H9 (cell line): ENCODE results near the gene DSCAM. TPM values are rescaled to one million over a fixed set of nuclear protein-coding genes. Genes with fewer than 3 reads are reported as not detected.

ENCODE experiments used
- DNase-seq: peaks from one replicate; pipeline ENCODE4 v3.0.0-alpha.2; 2017
- H2AFZ ChIP-seq: one replicate; pipeline ENCODE4 v1.6.1; 2013; ENCODE audit warnings: mild to moderate bottlenecking, low read length, control low read depth, moderate library complexity
- H2AK5ac ChIP-seq: 2 replicates; pipeline ENCODE4 v1.6.1; 2013; ENCODE audit warnings: low read length, control low read depth, mixed read lengths; ENCODE audit not compliant: insufficient read length
- H2BK120ac ChIP-seq: one replicate; pipeline ENCODE4 v1.6.1; 2013; ENCODE audit warnings: low read depth, mild to moderate bottlenecking, low read length, control low read depth, inconsistent platforms; ENCODE audit not compliant: poor library complexity, severe bottlenecking
- H2BK12ac ChIP-seq: 2 replicates; pipeline ENCODE4 v1.6.1; 2013; ENCODE audit warnings: low read length, control low read depth, mixed read lengths, low read depth; ENCODE audit not compliant: insufficient read length
- H2BK15ac ChIP-seq: 2 replicates; pipeline ENCODE4 v1.6.1; 2013; ENCODE audit warnings: low read depth, low read length, control low read depth
- H2BK20ac ChIP-seq: one replicate; pipeline ENCODE4 v1.6.1; 2013; ENCODE audit warnings: low read depth, mild to moderate bottlenecking, low read length, control low read depth, inconsistent platforms; ENCODE audit not compliant: poor library complexity, severe bottlenecking
- H2BK5ac ChIP-seq: 2 replicates; pipeline ENCODE4 v1.6.1; 2013; ENCODE audit warnings: low read length, control low read depth, mixed read lengths; ENCODE audit not compliant: insufficient read length
- H3K14ac ChIP-seq: 2 replicates; pipeline ENCODE4 v1.6.1; 2013; ENCODE audit warnings: low read length, control low read depth; ENCODE audit not compliant: insufficient read depth
- H3K18ac ChIP-seq: 2 replicates; pipeline ENCODE4 v1.6.1; 2013; ENCODE audit warnings: low read depth, mild to moderate bottlenecking, mixed read lengths, low read length, control low read depth; ENCODE audit not compliant: insufficient read length
- H3K23ac ChIP-seq: 2 replicates; pipeline ENCODE4 v1.6.1; 2013; ENCODE audit warnings: low read length, control low read depth, mixed read lengths, low read depth; ENCODE audit not compliant: insufficient read length
- H3K23me2 ChIP-seq: 2 replicates; pipeline ENCODE4 v1.6.1; 2013; ENCODE audit warnings: low read depth, mild to moderate bottlenecking, mixed read lengths, low read length, control low read depth; ENCODE audit not compliant: insufficient read length, poor library complexity, severe bottlenecking
- H3K27ac ChIP-seq: 2 replicates; pipeline ENCODE4 v1.5.1; 2013; ENCODE audit warnings: low read length, control low read depth, mixed read lengths, low read depth; ENCODE audit not compliant: insufficient read length
- H3K27me3 ChIP-seq: 2 replicates; pipeline ENCODE4 v1.6.1; 2013; ENCODE audit warnings: low read length, control low read depth, inconsistent platforms; ENCODE audit not compliant: insufficient read depth
- H3K4ac ChIP-seq: 2 replicates; pipeline ENCODE4 v1.6.1; 2013; ENCODE audit warnings: low read depth, mild to moderate bottlenecking, control low read depth, inconsistent platforms, low read length, moderate library complexity
- H3K4me1 ChIP-seq: 2 replicates; pipeline ENCODE4 v1.6.1; 2013; ENCODE audit warnings: low read length, control low read depth, inconsistent platforms; ENCODE audit not compliant: insufficient read depth
- H3K4me2 ChIP-seq: 2 replicates; pipeline ENCODE4 v1.6.1; 2013; ENCODE audit warnings: low read length, control low read depth, mixed read lengths; ENCODE audit not compliant: insufficient read length, insufficient read depth
- H3K56ac ChIP-seq: 2 replicates; pipeline ENCODE4 v1.6.1; 2013; ENCODE audit warnings: low read depth, mild to moderate bottlenecking, mixed read lengths, low read length, control low read depth; ENCODE audit not compliant: insufficient read length
- H3K79me1 ChIP-seq: 2 replicates; pipeline ENCODE4 v1.6.1; 2013; ENCODE audit warnings: low read depth, mild to moderate bottlenecking, moderate library complexity, low read length, control low read depth, inconsistent platforms; ENCODE audit not compliant: insufficient read depth, poor library complexity, severe bottlenecking
- H3K79me2 ChIP-seq: 2 replicates; pipeline ENCODE4 v1.6.1; 2013; ENCODE audit warnings: low read length, control low read depth, inconsistent platforms; ENCODE audit not compliant: insufficient read depth
- H3K9ac ChIP-seq: 2 replicates; pipeline ENCODE4 v1.6.1; 2013; ENCODE audit warnings: low read length, control low read depth, mixed read lengths; ENCODE audit not compliant: insufficient read length; ENCODE audit errors: extremely low read depth
- H3K9me3 ChIP-seq: one replicate; pipeline ENCODE4 v1.6.1; 2013; ENCODE audit warnings: low read depth, low read length, inconsistent platforms; ENCODE audit not compliant: control insufficient read depth
- H3T11ph ChIP-seq: one replicate; pipeline ENCODE4 v1.6.1; 2013; ENCODE audit warnings: mild to moderate bottlenecking, low read length, control low read depth, inconsistent platforms
- H4K20me1 ChIP-seq: one replicate; pipeline ENCODE4 v1.6.1; 2013; ENCODE audit not compliant: control insufficient read depth, insufficient read length, insufficient read depth
- H4K5ac ChIP-seq: 2 replicates; pipeline ENCODE4 v1.6.1; 2013; ENCODE audit warnings: low read depth, mild to moderate bottlenecking, mixed read lengths, low read length, control low read depth; ENCODE audit not compliant: insufficient read length
- H4K8ac ChIP-seq: replicated peaks from 2 replicates; pipeline ENCODE4 v1.6.1; 2013; ENCODE audit warnings: low read length, control low read depth, mixed read lengths, low read depth; ENCODE audit not compliant: insufficient read length
- H4K91ac ChIP-seq: 2 replicates; pipeline ENCODE4 v1.6.1; 2013; ENCODE audit warnings: low read depth, mild to moderate bottlenecking, moderate library complexity, mixed read lengths, low read length, control low read depth; ENCODE audit not compliant: insufficient read length
- H3K27ac Mint-ChIP-seq, 3 experiments: 2 replicates in 2 of 3; 3 replicates in 1 of 3; pipeline ENCODE4 v1.8.0; 2020 to 2021; ENCODE audit warnings: mixed read lengths in 3 of 3, mild to moderate bottlenecking in 1 of 3, moderate library complexity in 1 of 3
- H3K27me3 Mint-ChIP-seq: 2 replicates; pipeline ENCODE4 v1.8.0; 2021; ENCODE audit warnings: low read depth, mild to moderate bottlenecking, moderate library complexity, mixed read lengths
- H3K36me3 Mint-ChIP-seq, 3 experiments: 2 replicates in 2 of 3; 3 replicates in 1 of 3; pipeline ENCODE4 v1.8.0; 2020 to 2021; ENCODE audit warnings: low read depth in 3 of 3, mixed read lengths in 3 of 3; ENCODE audit not compliant: insufficient read depth in 1 of 3
- H3K4me1 Mint-ChIP-seq, 2 experiments: 2 replicates each; pipeline ENCODE4 v1.8.0; 2020; ENCODE audit warnings: mixed read lengths in 2 of 2
- H3K4me3 Mint-ChIP-seq, 2 experiments: 2 replicates in 1 of 2; 3 replicates in 1 of 2; pipeline ENCODE4 v1.8.0; 2020 to 2021; ENCODE audit warnings: mild to moderate bottlenecking in 2 of 2, mixed read lengths in 2 of 2, moderate library complexity in 1 of 2
- H3K9me3 Mint-ChIP-seq, 2 experiments: 2 replicates in 1 of 2; 3 replicates in 1 of 2; pipeline ENCODE4 v1.8.0; 2020; ENCODE audit warnings: mild to moderate bottlenecking in 2 of 2, mixed read lengths in 2 of 2, moderate library complexity in 1 of 2
- CTCF ChIP-seq: fragments of 200-600 bp; sonication (generic); conservative IDR thresholded peaks from 3 replicates; pipeline ENCODE4 v1.8.0; 2021; ENCODE audit warnings: antibody characterized with exemption, mild to moderate bottlenecking
- WGBS: extraction: QIAGEN DNeasy Blood & Tissue Kit; methylation state at CpG from one replicate; pipeline ENCODE4 v1.1.7; 2013; ENCODE audit warnings: missing lambda C conversion rate, low lambda C conversion rate, mixed read lengths; ENCODE audit not compliant: insufficient read length; ENCODE audit errors: extremely low coverage; 5-methylcytosine and 5-hydroxymethylcytosine counted together
- total RNA-seq: library from RNA; stranded (reverse); gene quantifications from 2 replicates; pipeline ENCODE4 v1.2.1, GENCODE V29; 2021

The DSCAM gene
- total RNA-seq, 1 experiment from 2014 or later = 0.17 TPM

- H2BK20ac ChIP-seq = no peak overlapping the region
- H3K4ac ChIP-seq = no peak overlapping the region
- H3K56ac ChIP-seq = no peak overlapping the region
- Mint-ChIP-seq H3K4me1 (no peaks in the 10 kb centered on the region), H3K9me3 (peaks cover 14% of the 10 kb centered on the region in 2 experiments), H3K36me3 (peaks cover 6 to 12% (median 10%) of the 10 kb centered on the region in 3 experiments; a peak in 6 of 7 replicates), H3K27ac (peak overlapping the region in 1 of 3 experiments; percentile 60; a peak in 1 of 7 replicates), H3K4me3 (no peak overlapping the region), H3K27me3 (no peaks in the 10 kb centered on the region)
- no peaks in the 10 kb centered on the region for H3K9me3 ChIP-seq
- no peak overlapping the region for H3K9ac ChIP-seq
- H4K5ac ChIP-seq = no peak overlapping the region
- peak overlapping the region; percentile 65; the same call in 1 of the 2 replicates for H3K14ac ChIP-seq
- no CpG with 5 or more reads among the region's 3 CpGs for WGBS
- no peak overlapping the region for H4K91ac ChIP-seq
- no peak overlapping the region for H2BK15ac ChIP-seq
- no peaks in the 10 kb centered on the region for H3K79me1 ChIP-seq
- no peak overlapping the region for H2BK12ac ChIP-seq
- H3K79me2 ChIP-seq = no peaks in the 10 kb centered on the region
- no peak overlapping the region for H2BK5ac ChIP-seq
- no peaks in the 10 kb centered on the region for H3K23me2 ChIP-seq
- H3K27me3 ChIP-seq = no peaks in the 10 kb centered on the region
- no peak overlapping the region for H3K23ac ChIP-seq
- no peak for TF ChIP-seq CTCF
- no peaks in the 10 kb centered on the region for H3K4me1 ChIP-seq
- H3K4me2 ChIP-seq = no peak overlapping the region
- H4K8ac ChIP-seq = no peak overlapping the region
- no peak for DNase-seq
- no peak overlapping the region for H3T11ph ChIP-seq
- no peaks in the 10 kb centered on the region for H4K20me1 ChIP-seq
- H2AK5ac ChIP-seq = no peak overlapping the region
- H3K27ac ChIP-seq = no peak overlapping the region
- no peak overlapping the region for H3K18ac ChIP-seq
- H2AFZ ChIP-seq = no peak overlapping the region
- no peak overlapping the region for H2BK120ac ChIP-seq
These were observed 604.2 kb downstream of the DSCAM start for GRCh38 chr21:40242586-40243265.
